ENCODE results near the gene MERTK.

The MERTK gene

DNA sequence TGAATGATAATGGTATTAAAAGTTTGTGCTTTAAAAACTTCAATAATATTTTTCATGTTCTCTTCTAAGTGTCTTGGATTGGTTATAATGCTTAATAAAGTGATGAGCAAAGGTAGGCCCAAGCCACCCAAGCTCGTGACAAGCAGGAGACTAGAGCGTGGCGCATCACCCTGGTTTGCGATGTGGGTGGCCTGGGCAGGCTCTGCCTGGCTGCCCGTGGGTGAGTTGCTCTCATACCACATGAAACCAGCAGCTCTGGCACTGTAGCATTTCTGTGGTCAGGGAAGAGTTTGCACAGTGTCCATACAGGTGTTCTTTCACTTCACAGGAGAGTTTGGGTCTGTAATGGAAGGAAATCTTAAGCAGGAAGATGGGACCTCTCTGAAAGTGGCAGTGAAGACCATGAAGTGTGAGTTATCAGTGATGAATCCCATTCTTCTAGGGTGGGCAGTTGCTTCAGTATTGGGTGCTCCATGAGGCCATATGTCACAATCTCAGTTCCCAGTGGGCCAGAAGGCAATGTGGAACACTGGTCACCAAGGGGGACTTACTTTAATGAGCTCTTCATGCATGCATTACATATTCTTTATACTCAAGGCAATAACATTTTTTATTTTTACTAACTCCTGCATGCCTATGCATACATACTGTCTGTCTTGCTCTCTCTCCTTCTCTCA lies 105.3 kb downstream of the MERTK start:
- no peaks in the 10 kb centered on the region for H3K27me3 ChIP-seq (ENCODE audit: insufficient read depth, low read depth)
- no peak overlapping the region for H2AFZ ChIP-seq (ENCODE audit: low read depth)
- H3K4me3 ChIP-seq (IDR thresholded peaks at IDR 0.05; ENCODE audit: insufficient read depth, low read depth, low read length), result no peak overlapping the region
- H3K4me2 ChIP-seq, result no peak overlapping the region
- H3K27ac ChIP-seq, result no peak overlapping the region
- H3K9ac ChIP-seq, result no peak overlapping the region
- peaks cover 20% of the 10 kb centered on the region for H3K4me1 ChIP-seq (ENCODE audit: low read depth, poor library complexity, severe bottlenecking)
- H4K20me1 ChIP-seq (ENCODE audit: insufficient read depth), result no peaks in the 10 kb centered on the region
- H3K36me3 ChIP-seq (ENCODE audit: insufficient read depth), result no peaks in the 10 kb centered on the region
- TF ChIP-seq, protein P1, sequence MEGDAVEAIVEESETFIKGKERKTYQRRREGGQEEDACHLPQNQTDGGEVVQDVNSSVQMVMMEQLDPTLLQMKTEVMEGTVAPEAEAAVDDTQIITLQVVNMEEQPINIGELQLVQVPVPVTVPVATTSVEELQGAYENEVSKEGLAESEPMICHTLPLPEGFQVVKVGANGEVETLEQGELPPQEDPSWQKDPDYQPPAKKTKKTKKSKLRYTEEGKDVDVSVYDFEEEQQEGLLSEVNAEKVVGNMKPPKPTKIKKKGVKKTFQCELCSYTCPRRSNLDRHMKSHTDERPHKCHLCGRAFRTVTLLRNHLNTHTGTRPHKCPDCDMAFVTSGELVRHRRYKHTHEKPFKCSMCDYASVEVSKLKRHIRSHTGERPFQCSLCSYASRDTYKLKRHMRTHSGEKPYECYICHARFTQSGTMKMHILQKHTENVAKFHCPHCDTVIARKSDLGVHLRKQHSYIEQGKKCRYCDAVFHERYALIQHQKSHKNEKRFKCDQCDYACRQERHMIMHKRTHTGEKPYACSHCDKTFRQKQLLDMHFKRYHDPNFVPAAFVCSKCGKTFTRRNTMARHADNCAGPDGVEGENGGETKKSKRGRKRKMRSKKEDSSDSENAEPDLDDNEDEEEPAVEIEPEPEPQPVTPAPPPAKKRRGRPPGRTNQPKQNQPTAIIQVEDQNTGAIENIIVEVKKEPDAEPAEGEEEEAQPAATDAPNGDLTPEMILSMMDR (conservative IDR thresholded peaks at IDR 0.05; ENCODE audit: low read depth, low read length), result no peak
- no peaks in the 10 kb centered on the region for H3K79me2 ChIP-seq (ENCODE audit: insufficient read depth, low read depth)

DNA sequence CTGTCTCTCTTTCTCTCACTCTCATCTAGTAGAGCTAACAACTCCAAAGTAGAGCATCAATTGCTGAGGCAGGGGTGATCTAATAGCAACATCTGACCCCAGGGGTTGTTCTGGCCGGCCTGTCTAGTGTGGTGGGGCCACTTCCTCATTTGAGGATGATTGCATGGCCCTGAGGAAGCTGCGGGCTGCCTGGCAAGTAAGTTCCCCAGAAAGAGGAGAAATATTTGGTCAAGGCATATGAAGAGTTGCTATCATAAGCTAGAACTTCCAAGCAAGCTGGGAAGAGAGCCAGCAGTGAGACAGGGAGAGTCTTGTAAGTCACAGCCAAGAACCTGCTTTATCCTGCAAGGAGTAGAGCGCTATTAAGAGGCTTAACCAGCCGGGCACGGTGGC lies 105.8 kb downstream of the MERTK start:
- Histone ChIP-seq H3K9ac (no peak overlapping the region), H3K79me2 (ENCODE audit: insufficient read depth, low read depth) (no peaks in the 10 kb centered on the region), H3K27me3 (ENCODE audit: insufficient read depth, low read depth) (no peaks in the 10 kb centered on the region), H3K36me3 (ENCODE audit: insufficient read depth) (no peaks in the 10 kb centered on the region), H3K4me1 (ENCODE audit: low read depth, poor library complexity, severe bottlenecking) (peaks cover 20% of the 10 kb centered on the region), H3K4me2 (no peak overlapping the region), H4K20me1 (ENCODE audit: insufficient read depth) (no peaks in the 10 kb centered on the region), H2AFZ (ENCODE audit: low read depth) (no peak overlapping the region), H3K4me3 (IDR thresholded peaks at IDR 0.05; ENCODE audit: insufficient read depth, low read depth, low read length) (no peak overlapping the region), H3K27ac (no peak overlapping the region)
- TF ChIP-seq, protein P1 (conservative IDR thresholded peaks at IDR 0.05; ENCODE audit: low read depth, low read length), result no peak

DNA sequence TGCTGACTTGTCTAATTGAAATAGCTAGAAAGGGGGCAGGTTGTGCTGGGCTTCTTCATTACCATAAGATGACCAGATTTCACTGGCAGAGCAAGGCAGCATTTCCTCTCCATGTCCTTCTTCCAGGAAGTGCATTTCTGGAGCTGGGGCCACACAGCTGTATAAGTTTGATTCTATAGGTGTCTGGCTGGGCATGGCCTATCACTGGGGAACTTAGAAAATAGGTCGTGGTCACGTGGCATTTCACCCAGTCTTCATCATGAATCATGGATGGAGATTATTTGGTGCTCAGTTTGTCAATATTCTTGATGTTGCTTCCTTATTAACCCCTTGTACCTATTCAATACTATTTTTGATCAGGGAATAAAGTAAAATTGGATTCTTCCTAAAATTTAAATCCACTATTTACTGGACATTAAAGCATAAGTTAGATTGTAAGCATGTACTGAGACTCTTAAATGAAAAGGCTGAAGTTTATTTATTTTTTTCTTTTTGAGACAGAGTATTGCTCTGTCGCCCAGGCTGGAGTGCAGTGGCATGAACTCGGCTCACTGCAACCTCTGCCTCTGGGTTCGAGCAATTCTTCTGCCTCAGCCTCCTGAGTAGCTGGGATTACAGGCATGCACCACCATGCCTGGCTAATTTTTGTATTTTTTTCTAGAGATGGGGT lies 107.1 kb downstream of the MERTK start:
- no peak overlapping the region for H2AFZ ChIP-seq (ENCODE audit: low read depth)
- H3K36me3 ChIP-seq (ENCODE audit: insufficient read depth), result no peaks in the 10 kb centered on the region
- no peaks in the 10 kb centered on the region for H4K20me1 ChIP-seq (ENCODE audit: insufficient read depth)
- H3K4me3 ChIP-seq (IDR thresholded peaks at IDR 0.05; ENCODE audit: insufficient read depth, low read depth, low read length), result no peak overlapping the region
- no peaks in the 10 kb centered on the region for H3K79me2 ChIP-seq (ENCODE audit: insufficient read depth, low read depth)
- TF ChIP-seq, protein P1 (conservative IDR thresholded peaks at IDR 0.05; ENCODE audit: low read depth, low read length), result no peak
- H3K27ac ChIP-seq, result no peak overlapping the region
- 0 out of 2 replicates have a peak overlapping the region, but pooled peaks have one; percentile 17 for H3K4me2 ChIP-seq
- peaks cover 20% of the 10 kb centered on the region for H3K4me1 ChIP-seq (ENCODE audit: low read depth, poor library complexity, severe bottlenecking)
- no peak overlapping the region for H3K9ac ChIP-seq
- no peaks in the 10 kb centered on the region for H3K27me3 ChIP-seq (ENCODE audit: insufficient read depth, low read depth)

DNA sequence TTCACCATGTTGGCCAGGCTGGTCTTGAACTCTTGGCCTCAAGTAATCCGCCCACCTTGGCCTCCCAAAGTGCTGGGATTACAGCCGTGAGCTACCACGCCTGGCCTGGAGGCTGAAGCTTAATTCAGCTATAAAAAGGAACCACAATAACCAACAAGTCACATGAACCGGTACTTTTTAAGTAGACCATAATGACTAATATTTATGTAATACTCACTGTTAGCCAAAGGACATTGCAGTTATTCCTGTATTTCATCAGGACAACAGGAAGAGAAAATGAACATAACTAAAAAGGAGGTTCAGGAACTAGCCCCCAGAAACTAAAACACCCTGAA lies 107.6 kb downstream of the MERTK start:
- Histone ChIP-seq H3K36me3 (ENCODE audit: insufficient read depth) (no peaks in the 10 kb centered on the region), H4K20me1 (ENCODE audit: insufficient read depth) (no peaks in the 10 kb centered on the region), H3K79me2 (ENCODE audit: insufficient read depth, low read depth) (no peaks in the 10 kb centered on the region), H3K4me1 (ENCODE audit: low read depth, poor library complexity, severe bottlenecking) (peaks cover 20% of the 10 kb centered on the region), H2AFZ (ENCODE audit: low read depth) (no peak overlapping the region), H3K27me3 (ENCODE audit: insufficient read depth, low read depth) (no peaks in the 10 kb centered on the region), H3K9ac (no peak overlapping the region), H3K4me3 (IDR thresholded peaks at IDR 0.05; ENCODE audit: insufficient read depth, low read depth, low read length) (no peak overlapping the region), H3K4me2 (no peak overlapping the region), H3K27ac (no peak overlapping the region)
- TF ChIP-seq, protein P1 (conservative IDR thresholded peaks at IDR 0.05; ENCODE audit: low read depth, low read length), result no peak

Measured in KMS-11 (cell line).